Mononuclear cell (primary cell): ENCODE results near the gene SLC9A7. TPM values are rescaled to one million over a fixed set of nuclear protein-coding genes. Genes with fewer than 3 reads are reported as not detected.
A peak's percentile ranks its signal among the peaks of the same experiment; 100 is the strongest.
"Not testable (repeated sequence)": the region's sequence is repeated elsewhere in the genome, so short reads cannot be mapped to it uniquely, and the experiment has no call there.

ENCODE experiments used
- H3K27me3 ChIP-seq: 2 replicates; pipeline ENCODE4 v1.6.0; 2011; ENCODE audit warnings: low read length, control low read depth; ENCODE audit not compliant: insufficient read depth
- H3K4me1 ChIP-seq: 2 replicates; pipeline ENCODE4 v1.5.1; 2011; ENCODE audit warnings: mild to moderate bottlenecking, low read length, control low read depth; ENCODE audit not compliant: insufficient read depth
- H3K4me3 ChIP-seq: 2 replicates; pipeline ENCODE4 v1.5.1; 2011; ENCODE audit warnings: mild to moderate bottlenecking, low read length, moderate library complexity
- H3K9me3 ChIP-seq: 2 replicates; pipeline ENCODE4 v1.5.1; 2011; ENCODE audit warnings: low read depth, mild to moderate bottlenecking, control low read depth, low read length
- total RNA-seq: library from RNA; depleted of rRNA; stranded (reverse); fragments of >200 nt; gene quantifications from one replicate; pipeline ENCODE4 v1.2.3, GENCODE V29; 2012

Gene SLC9A7
- total RNA-seq = 12.5 TPM

- no peaks in the 10 kb centered on the region for H3K27me3 ChIP-seq
- no peaks in the 10 kb centered on the region for H3K9me3 ChIP-seq
- peaks cover 27% of the 10 kb centered on the region for H3K4me1 ChIP-seq
- H3K4me3 ChIP-seq = peak within 1 kb of the TSS; percentile 43
These were observed at the start of gene SLC9A7 for GRCh38 chrX:46758956-46759644. TSS of gene SLC9A7 (minus strand) at chrX:46759118. CDS start at chrX:46759029, 89 bp downstream.

- H3K4me3 ChIP-seq = no peak overlapping the region
- no peaks in the 10 kb centered on the region for H3K9me3 ChIP-seq
- no peaks in the 10 kb centered on the region for H3K4me1 ChIP-seq
- no peaks in the 10 kb centered on the region for H3K27me3 ChIP-seq
These were observed 46.4 kb upstream of the SLC9A7 start for GRCh38 chrX:46805270-46805669.

GRCh38 chrX:46803140-46803539 is 44.2 kb upstream of the SLC9A7 start:
- H3K27me3 ChIP-seq = no peaks in the 10 kb centered on the region
- no peak overlapping the region for H3K4me3 ChIP-seq
- H3K9me3 ChIP-seq = no peaks in the 10 kb centered on the region
- H3K4me1 ChIP-seq = no peaks in the 10 kb centered on the region

GRCh38 chrX:46796574-46797191 is 37.8 kb upstream of the SLC9A7 start:
- H3K4me3 ChIP-seq = no peak overlapping the region
- H3K9me3 ChIP-seq = no peaks in the 10 kb centered on the region
- peaks cover 19% of the 10 kb centered on the region for H3K4me1 ChIP-seq
- no peaks in the 10 kb centered on the region for H3K27me3 ChIP-seq

DNA sequence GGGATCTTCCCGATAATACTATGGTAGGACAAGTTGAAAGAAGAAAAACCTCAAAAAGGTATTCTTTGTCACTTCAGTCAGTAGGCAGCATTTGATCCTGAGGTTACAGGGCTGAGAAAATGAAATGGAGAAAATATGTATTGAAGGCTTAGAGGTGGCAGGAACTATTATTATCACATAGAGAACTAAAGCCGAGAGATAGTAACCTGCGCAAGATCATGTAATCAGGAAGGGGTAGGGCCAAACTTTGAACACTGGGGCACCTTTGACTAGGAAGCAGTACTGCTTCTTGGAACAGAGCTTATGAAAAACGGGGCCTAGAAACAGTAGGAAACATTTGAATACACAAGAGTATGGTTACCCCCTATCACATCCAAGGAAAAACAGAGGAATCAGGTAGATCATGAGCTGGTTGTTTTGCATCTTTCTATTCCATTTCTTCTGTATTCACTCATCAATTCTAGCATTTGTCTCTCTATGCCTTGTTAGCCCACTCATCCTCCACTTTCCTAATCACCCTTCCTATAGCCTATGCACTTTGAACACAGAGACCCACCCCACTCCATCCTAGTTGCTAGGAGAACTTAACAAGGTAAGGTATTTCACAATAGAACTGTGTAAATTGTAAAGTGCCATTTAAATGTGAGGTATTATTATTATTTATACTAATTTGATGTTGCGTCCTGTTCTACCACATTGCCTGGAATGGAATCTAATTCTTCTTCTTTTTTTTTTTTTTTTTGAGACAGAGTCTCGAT is 34.6 kb upstream of the SLC9A7 start:
- Histone ChIP-seq H3K4me1 (peaks cover 29% of the 10 kb centered on the region), H3K9me3 (no peaks in the 10 kb centered on the region), H3K4me3 (no peak overlapping the region), H3K27me3 (no peaks in the 10 kb centered on the region)

- Histone ChIP-seq H3K4me3 (no peak overlapping the region), H3K27me3 (no peaks in the 10 kb centered on the region), H3K9me3 (no peaks in the 10 kb centered on the region), H3K4me1 (peaks cover 29% of the 10 kb centered on the region)
These were observed 33.9 kb upstream of the SLC9A7 start for GRCh38 chrX:46792810-46793188.

DNA sequence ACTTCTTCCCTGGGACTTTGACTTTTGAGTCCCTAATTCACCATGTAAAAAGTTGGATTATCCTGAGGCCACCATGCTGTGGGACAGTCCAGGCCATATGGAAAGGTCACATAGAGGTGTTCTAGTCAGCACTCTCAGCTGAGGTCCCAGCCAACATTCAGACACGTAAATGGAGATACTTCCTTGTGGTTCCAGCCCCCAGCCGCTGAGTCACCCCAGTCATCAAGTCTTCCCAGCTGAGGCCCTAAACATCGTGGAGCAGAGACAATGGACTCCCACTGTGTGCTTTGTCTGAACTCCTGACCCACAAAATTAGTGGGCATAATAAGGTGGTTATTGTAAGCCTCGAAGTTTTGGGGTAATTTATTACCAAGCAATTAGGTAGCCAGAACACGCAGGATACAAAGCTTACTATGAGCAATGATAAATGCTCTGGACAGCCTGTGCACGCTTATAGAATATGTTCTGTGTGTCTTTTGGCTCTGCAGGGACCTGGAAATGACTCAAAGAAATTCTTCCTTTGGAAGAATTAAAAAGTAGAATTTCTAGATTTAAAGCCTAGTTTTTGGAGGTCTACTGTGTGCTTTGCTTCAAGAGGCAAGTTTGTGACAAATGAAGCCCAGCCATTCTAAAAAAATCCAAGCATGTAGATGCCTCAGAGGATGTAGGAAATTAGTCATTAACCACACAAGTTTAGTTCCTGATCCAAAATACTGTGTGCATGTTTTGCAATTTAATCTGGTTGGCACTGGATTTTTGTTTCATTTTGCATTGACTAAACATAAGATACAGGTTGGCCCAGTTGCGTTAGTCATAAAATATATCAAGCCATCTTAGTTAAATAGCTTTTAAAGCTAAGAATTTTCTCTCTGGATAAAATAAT is 33.2 kb upstream of the SLC9A7 start:
- no peaks in the 10 kb centered on the region for H3K27me3 ChIP-seq
- no peaks in the 10 kb centered on the region for H3K9me3 ChIP-seq
- H3K4me3 ChIP-seq = no peak overlapping the region
- H3K4me1 ChIP-seq = peaks cover 29% of the 10 kb centered on the region

- Histone ChIP-seq H3K4me1 (peaks cover 27% of the 10 kb centered on the region), H3K27me3 (no peaks in the 10 kb centered on the region), H3K4me3 (no peak overlapping the region), H3K9me3 (no peaks in the 10 kb centered on the region)
These were observed 30.0 kb upstream of the SLC9A7 start for GRCh38 chrX:46788902-46789301.

GRCh38 chrX:46784437-46784836 is 25.5 kb upstream of the SLC9A7 start:
- not testable (repeated sequence) for H3K4me1 ChIP-seq, H3K4me3 ChIP-seq, H3K9me3 ChIP-seq, H3K27me3 ChIP-seq

DNA sequence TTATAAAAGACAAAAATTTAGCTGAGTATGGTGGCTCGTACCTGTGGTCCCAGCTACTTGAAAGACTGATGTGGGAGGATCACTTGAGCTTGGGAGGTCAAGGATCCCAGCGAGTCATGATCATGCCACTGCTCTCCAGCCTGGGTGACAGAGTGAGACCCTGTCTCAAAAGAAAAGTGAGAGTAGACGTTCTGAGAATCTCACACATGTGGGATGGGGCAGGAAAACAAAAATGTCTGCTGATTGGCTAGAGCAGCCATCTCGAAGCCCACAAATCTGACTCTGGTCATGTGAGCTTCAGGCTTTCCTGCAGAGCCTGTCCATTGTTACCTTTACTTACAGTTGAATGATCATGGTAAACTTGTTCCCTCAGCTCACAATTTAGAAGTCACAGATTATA is 23.1 kb upstream of the SLC9A7 start:
- H3K4me1 ChIP-seq = no peaks in the 10 kb centered on the region
- H3K27me3 ChIP-seq = no peaks in the 10 kb centered on the region
- H3K9me3 ChIP-seq = no peaks in the 10 kb centered on the region
- H3K4me3 ChIP-seq = no peak overlapping the region

GRCh38 chrX:46777971-46778810 is 19.3 kb upstream of the SLC9A7 start:
- no peaks in the 10 kb centered on the region for H3K27me3 ChIP-seq
- H3K4me1 ChIP-seq = no peaks in the 10 kb centered on the region
- no peak overlapping the region for H3K4me3 ChIP-seq
- H3K9me3 ChIP-seq = no peaks in the 10 kb centered on the region

- no peaks in the 10 kb centered on the region for H3K4me1 ChIP-seq
- no peak overlapping the region for H3K4me3 ChIP-seq
- H3K9me3 ChIP-seq = no peaks in the 10 kb centered on the region
- no peaks in the 10 kb centered on the region for H3K27me3 ChIP-seq
These were observed 11.9 kb upstream of the SLC9A7 start for GRCh38 chrX:46770817-46771163.

DNA sequence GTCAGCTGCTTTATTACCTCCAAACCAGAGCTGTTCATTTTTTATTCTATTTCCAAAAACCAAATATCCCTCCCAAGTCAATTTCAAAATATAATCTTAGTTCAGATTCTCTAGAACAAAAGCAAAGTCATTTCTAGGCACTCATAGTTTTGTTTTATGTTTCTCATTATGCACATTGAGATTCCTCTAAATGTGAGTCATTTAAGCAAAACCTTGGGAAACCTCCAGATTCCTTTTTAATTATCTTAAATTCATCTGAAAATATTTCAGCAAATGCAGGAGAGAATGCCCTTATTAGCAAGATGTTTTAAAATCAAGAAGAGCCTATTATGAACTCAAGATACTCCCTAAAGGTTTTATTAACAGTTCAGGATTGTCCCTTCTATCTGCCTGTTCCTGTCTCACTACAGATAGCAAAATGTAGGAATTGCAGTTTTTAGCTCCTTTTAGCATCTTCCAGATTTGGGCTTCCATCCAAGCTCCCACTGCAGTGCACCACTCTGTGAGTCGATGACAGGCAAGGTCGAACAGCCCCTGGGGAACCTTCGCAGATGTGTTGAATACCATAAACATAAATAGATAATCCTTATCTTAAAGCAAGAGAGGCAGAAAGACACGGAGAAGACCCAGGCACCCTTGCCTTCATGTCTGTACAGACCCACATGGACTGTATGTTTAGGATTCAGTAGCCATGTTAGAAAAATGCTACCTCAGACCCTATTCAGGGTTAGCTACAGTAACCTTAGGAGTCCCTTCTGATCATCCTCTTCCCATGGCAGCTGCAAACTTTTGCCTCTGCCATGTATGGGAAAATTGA is 11.3 kb upstream of the SLC9A7 start:
- H3K4me1 ChIP-seq = no peaks in the 10 kb centered on the region
- no peak overlapping the region for H3K4me3 ChIP-seq
- no peaks in the 10 kb centered on the region for H3K27me3 ChIP-seq
- H3K9me3 ChIP-seq = no peaks in the 10 kb centered on the region
